Effector memory CD4-positive, alpha-beta T cell (primary cell): ENCODE data around the gene DPEP2NB.
A peak's percentile ranks its signal among the peaks of the same experiment; 100 is the strongest.
"Not testable (repeated sequence)": the region's sequence is repeated elsewhere in the genome, so short reads cannot be mapped to it uniquely, and the experiment has no call there.

ENCODE experiments used
- DNase-seq, 3 donors: peaks; one replicate each; pipeline ENCODE4 v3.0.0-alpha.2; 2020
- H3K27ac ChIP-seq: 2 replicates; pipeline ENCODE4 v1.7.0; 2013; ENCODE audit warnings: mild to moderate bottlenecking, low read length, moderate library complexity; ENCODE audit not compliant: insufficient read depth, poor library complexity, severe bottlenecking
- H3K27me3 ChIP-seq: replicated peaks from 2 replicates; pipeline ENCODE4 v1.7.0; 2013; ENCODE audit warnings: mild to moderate bottlenecking, low read length; ENCODE audit not compliant: insufficient read depth, control insufficient read depth, poor library complexity, severe bottlenecking
- H3K36me3 ChIP-seq: 2 replicates; pipeline ENCODE4 v1.7.0; 2013; ENCODE audit warnings: mild to moderate bottlenecking, low read length, moderate library complexity; ENCODE audit not compliant: control insufficient read depth, insufficient read depth
- H3K4me1 ChIP-seq: 2 replicates; pipeline ENCODE4 v1.7.0; 2013; ENCODE audit warnings: low read length, mild to moderate bottlenecking; ENCODE audit not compliant: control insufficient read depth, insufficient read depth, poor library complexity, severe bottlenecking
- H3K4me3 ChIP-seq: 2 replicates; pipeline ENCODE4 v1.7.0; 2013; ENCODE audit warnings: low read length, low read depth, mild to moderate bottlenecking; ENCODE audit not compliant: insufficient read depth, poor library complexity, severe bottlenecking
- H3K9me3 ChIP-seq: 2 replicates; pipeline ENCODE4 v1.7.0; 2013; ENCODE audit warnings: mild to moderate bottlenecking, low read length, moderate library complexity; ENCODE audit not compliant: control insufficient read depth

Gene DPEP2NB

GRCh38 chr16:68021490-68021889, 5.8 kb upstream of the DPEP2NB start:
- DNase-seq, result no peak
- Histone ChIP-seq H3K27ac (no peak overlapping the region), H3K27me3 (no peaks in the 10 kb centered on the region), H3K36me3 (peaks cover 8% of the 10 kb centered on the region), H3K9me3 (no peaks in the 10 kb centered on the region), H3K4me3 (no peak overlapping the region), H3K4me1 (peaks cover 21% of the 10 kb centered on the region)

GRCh38 chr16:68019167-68019680, 3.5 kb upstream of the DPEP2NB start:
- Histone ChIP-seq H3K9me3 (no peaks in the 10 kb centered on the region), H3K4me1 (peaks cover 21% of the 10 kb centered on the region), H3K27me3 (no peaks in the 10 kb centered on the region), H3K4me3 (no peak overlapping the region), H3K27ac (no peak overlapping the region), H3K36me3 (peaks cover 8% of the 10 kb centered on the region)
- no peak for DNase-seq

- Histone ChIP-seq H3K4me1 (no peaks in the 10 kb centered on the region), H3K36me3 (no peaks in the 10 kb centered on the region), H3K9me3 (no peaks in the 10 kb centered on the region), H3K27me3 (no peaks in the 10 kb centered on the region), H3K4me3 (no peak overlapping the region), H3K27ac (no peak overlapping the region)
- no peak for DNase-seq
These were observed 2.3 kb downstream of the DPEP2NB start for GRCh38 chr16:68013440-68013839.

GRCh38 chr16:68009872-68010271, 5.8 kb downstream of the DPEP2NB start:
- H3K4me3 ChIP-seq, H3K27me3 ChIP-seq, H3K36me3 ChIP-seq, DNase-seq, H3K27ac ChIP-seq, H3K9me3 ChIP-seq: not testable (repeated sequence)
- H3K4me1 ChIP-seq, result peaks cover 13% of the 10 kb centered on the region

- H3K9me3 ChIP-seq, result no peaks in the 10 kb centered on the region
- no peak for DNase-seq
- no peaks in the 10 kb centered on the region for H3K27me3 ChIP-seq
- H3K27ac ChIP-seq, result no peak overlapping the region
- no peak overlapping the region for H3K4me3 ChIP-seq
- no peaks in the 10 kb centered on the region for H3K36me3 ChIP-seq
- H3K4me1 ChIP-seq, result peaks cover 18% of the 10 kb centered on the region
These were observed 6.5 kb downstream of the DPEP2NB start for GRCh38 chr16:68009157-68009735.

- no peaks in the 10 kb centered on the region for H3K27me3 ChIP-seq
- H3K9me3 ChIP-seq, result no peaks in the 10 kb centered on the region
- no peaks in the 10 kb centered on the region for H3K36me3 ChIP-seq
- peak overlapping the region; percentile 58 for H3K27ac ChIP-seq
- H3K4me1 ChIP-seq, result peaks cover 28% of the 10 kb centered on the region
- H3K4me3 ChIP-seq, result no peak overlapping the region
- no peak for DNase-seq
These were observed 9.9 kb downstream of the DPEP2NB start for GRCh38 chr16:68005786-68006286.

GRCh38 chr16:68005211-68005610, 10.5 kb downstream of the DPEP2NB start:
- Histone ChIP-seq H3K27ac (peak overlapping the region; percentile 58), H3K4me3 (no peak overlapping the region), H3K36me3 (no peaks in the 10 kb centered on the region), H3K9me3 (no peaks in the 10 kb centered on the region), H3K4me1 (peaks cover 34% of the 10 kb centered on the region), H3K27me3 (no peaks in the 10 kb centered on the region)
- DNase-seq, result no peak

GRCh38 chr16:68003031-68003430, 12.7 kb downstream of the DPEP2NB start:
- Histone ChIP-seq H3K4me3 (no peak overlapping the region), H3K27me3 (no peaks in the 10 kb centered on the region), H3K9me3 (no peaks in the 10 kb centered on the region), H3K36me3 (no peaks in the 10 kb centered on the region), H3K27ac (no peak overlapping the region), H3K4me1 (peaks cover 46% of the 10 kb centered on the region)
- no peak for DNase-seq

GRCh38 chr16:68000450-68000849, 15.3 kb downstream of the DPEP2NB start:
- DNase-seq, result no peak
- peak overlapping the region; percentile 49 for H3K27ac ChIP-seq
- peaks cover 42% of the 10 kb centered on the region for H3K4me1 ChIP-seq
- H3K4me3 ChIP-seq, result peak overlapping the region; percentile 33
- no peaks in the 10 kb centered on the region for H3K9me3 ChIP-seq
- H3K27me3 ChIP-seq, result no peaks in the 10 kb centered on the region
- no peaks in the 10 kb centered on the region for H3K36me3 ChIP-seq

GRCh38 chr16:67999985-68000384, 15.7 kb downstream of the DPEP2NB start:
- Histone ChIP-seq H3K4me3 (peak overlapping the region; percentile 33), H3K36me3 (no peaks in the 10 kb centered on the region), H3K27ac (peak overlapping the region; percentile 49), H3K9me3 (no peaks in the 10 kb centered on the region), H3K27me3 (no peaks in the 10 kb centered on the region), H3K4me1 (peaks cover 41% of the 10 kb centered on the region)
- no peak for DNase-seq
